ENCODE measurements around the gene DNAJC7.
"Not testable (repeated sequence)": the region's sequence is repeated elsewhere in the genome, so short reads cannot be mapped to it uniquely, and the experiment has no call there.

DNA sequence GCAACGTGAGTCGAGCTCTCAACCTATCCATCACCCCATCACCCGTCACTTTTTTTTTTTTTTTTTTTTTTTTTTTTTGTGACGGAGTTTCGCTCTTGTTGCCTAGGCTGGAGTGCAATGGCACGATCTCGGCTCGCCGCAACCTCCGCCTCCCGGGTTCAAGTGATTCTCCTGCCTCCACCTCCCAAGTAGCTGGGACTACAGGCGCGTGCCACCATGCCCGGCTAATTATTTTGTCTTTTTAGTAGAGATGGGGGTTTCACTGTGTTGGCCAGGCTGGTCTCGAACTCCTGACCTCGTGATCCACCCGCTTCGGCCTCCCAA, 86.4 kb downstream of the DNAJC7 start:
- TF ChIP-seq, protein P1, sequence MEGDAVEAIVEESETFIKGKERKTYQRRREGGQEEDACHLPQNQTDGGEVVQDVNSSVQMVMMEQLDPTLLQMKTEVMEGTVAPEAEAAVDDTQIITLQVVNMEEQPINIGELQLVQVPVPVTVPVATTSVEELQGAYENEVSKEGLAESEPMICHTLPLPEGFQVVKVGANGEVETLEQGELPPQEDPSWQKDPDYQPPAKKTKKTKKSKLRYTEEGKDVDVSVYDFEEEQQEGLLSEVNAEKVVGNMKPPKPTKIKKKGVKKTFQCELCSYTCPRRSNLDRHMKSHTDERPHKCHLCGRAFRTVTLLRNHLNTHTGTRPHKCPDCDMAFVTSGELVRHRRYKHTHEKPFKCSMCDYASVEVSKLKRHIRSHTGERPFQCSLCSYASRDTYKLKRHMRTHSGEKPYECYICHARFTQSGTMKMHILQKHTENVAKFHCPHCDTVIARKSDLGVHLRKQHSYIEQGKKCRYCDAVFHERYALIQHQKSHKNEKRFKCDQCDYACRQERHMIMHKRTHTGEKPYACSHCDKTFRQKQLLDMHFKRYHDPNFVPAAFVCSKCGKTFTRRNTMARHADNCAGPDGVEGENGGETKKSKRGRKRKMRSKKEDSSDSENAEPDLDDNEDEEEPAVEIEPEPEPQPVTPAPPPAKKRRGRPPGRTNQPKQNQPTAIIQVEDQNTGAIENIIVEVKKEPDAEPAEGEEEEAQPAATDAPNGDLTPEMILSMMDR (IDR thresholded peaks at IDR 0.05) = not testable (repeated sequence)
- TF ChIP-seq POLR2A (IDR thresholded peaks at IDR 0.05) = not testable (repeated sequence)
